ENCODE measurements around the gene NIPA2. TPM values are rescaled to one million over a fixed set of nuclear protein-coding genes. Genes with fewer than 3 reads are reported as not detected.

NIPA2 gene
- total RNA-seq, 1 experiment from 2014 or later: 77.9 TPM

GRCh38 chr15:22831473-22831872 lies 7.0 kb upstream of the NIPA2 start:
- Histone ChIP-seq H3K9ac (ENCODE audit: extremely low read depth, insufficient read length, low read length) (no peak overlapping the region), H3T11ph (ENCODE audit: low read length) (no peak overlapping the region), H3K14ac (ENCODE audit: insufficient read depth, low read length) (no peak overlapping the region), H4K8ac (replicated peaks; ENCODE audit: insufficient read length, low read depth, low read length) (no peak overlapping the region), H2AFZ (ENCODE audit: low read length) (no peak overlapping the region), H3K27ac (ENCODE audit: insufficient read length, low read depth, low read length) (no peak overlapping the region), H3K23ac (ENCODE audit: insufficient read length, low read depth, low read length) (no peak overlapping the region), H2BK15ac (ENCODE audit: low read depth, low read length) (no peak overlapping the region), H4K91ac (ENCODE audit: insufficient read length, low read depth, low read length) (no peak overlapping the region), H3K79me2 (ENCODE audit: insufficient read depth, low read length) (0 out of 2 replicates have a peak, but pooled peaks cover 2% of the 10 kb centered on the region), H4K5ac (ENCODE audit: insufficient read length, low read depth, low read length) (no peak overlapping the region), H2BK20ac (ENCODE audit: low read depth, low read length, poor library complexity, severe bottlenecking) (no peak overlapping the region), H4K20me1 (ENCODE audit: control insufficient read depth, insufficient read depth, insufficient read length) (no peaks in the 10 kb centered on the region), H3K18ac (ENCODE audit: insufficient read length, low read depth, low read length) (no peak overlapping the region), H3K79me1 (ENCODE audit: insufficient read depth, low read depth, low read length, poor library complexity, severe bottlenecking) (no peaks in the 10 kb centered on the region), H2AK5ac (ENCODE audit: insufficient read length, low read length) (no peak overlapping the region), H2BK12ac (ENCODE audit: insufficient read length, low read depth, low read length) (no peak overlapping the region), H3K56ac (ENCODE audit: insufficient read length, low read depth, low read length) (no peak overlapping the region), H3K23me2 (ENCODE audit: insufficient read length, low read depth, low read length, poor library complexity, severe bottlenecking) (no peaks in the 10 kb centered on the region), H3K4ac (ENCODE audit: low read depth, low read length) (no peak overlapping the region), H3K4me2 (ENCODE audit: insufficient read depth, insufficient read length, low read length) (no peak overlapping the region), H3K9me3 (ENCODE audit: control insufficient read depth, low read depth, low read length) (no peaks in the 10 kb centered on the region), H2BK5ac (ENCODE audit: insufficient read length, low read length) (no peak overlapping the region), H2BK120ac (ENCODE audit: low read depth, low read length, poor library complexity, severe bottlenecking) (no peak overlapping the region), H3K27me3 (ENCODE audit: insufficient read depth, low read length) (no peaks in the 10 kb centered on the region), H3K4me1 (ENCODE audit: insufficient read depth, low read length) (peaks cover 15% of the 10 kb centered on the region)
- H3K4me1 Mint-ChIP-seq: peaks cover 45 to 55% of the 10 kb centered on the region in 2 experiments
- H3K27ac Mint-ChIP-seq: 0 out of 7 replicates have a peak overlapping the region, but pooled peaks of 1 of the 3 experiments have one; percentile 14
- no peak for TF ChIP-seq CTCF (conservative IDR thresholded peaks at IDR 0.05)
- H3K9me3 Mint-ChIP-seq: peaks cover 0 to 9% of the 10 kb centered on the region in 2 experiments; a peak in 2 of 5 replicates
- peaks cover 3 to 23% (median 8%) of the 10 kb centered on the region in 3 experiments; a peak in 4 of 7 replicates for H3K36me3 Mint-ChIP-seq (ENCODE audit: insufficient read depth in 1 of 3, low read depth in 3 of 3)
- DNase-seq: no peak
- no peak overlapping the region for H3K4me3 Mint-ChIP-seq
- WGBS (ENCODE audit: extremely low coverage, insufficient read length, low lambda C conversion rate): no CpG with 5 or more reads among the region's 1 CpG
- H3K27me3 Mint-ChIP-seq (ENCODE audit: low read depth): peaks cover 16% of the 10 kb centered on the region

Data from H9 (cell line).